Muscle of arm (tissue), 12 donors: ENCODE data around the gene MPPED2. TPM values are rescaled to one million over a fixed set of nuclear protein-coding genes. Genes with fewer than 3 reads are reported as not detected.
A peak's percentile ranks its signal among the peaks of the same experiment; 100 is the strongest.

Experiments used
- DNase-seq: peaks from one replicate; pipeline ENCODE4 v3.0.0-alpha.2; 2013
- polyA plus RNA-seq, 12 donors: library from polyadenylated mRNA; unstranded; fragments of 120-200 nt; gene quantifications; one replicate each; pipeline ENCODE4 v1.2.1, GENCODE V29; 2013; ENCODE audit not compliant: insufficient read length in 12 of 12

The MPPED2 gene
- polyA plus RNA-seq, 12 donors: 6.1 to 27.1 (median 8.6) TPM; not detected in 1

GRCh38 chr11:30453705-30454104 is 132.4 kb downstream of the MPPED2 start:
- DNase-seq: no peak

- no peak for DNase-seq
Observed at GRCh38 chr11:30452842-30453241, 133.3 kb downstream of the MPPED2 start.

DNA sequence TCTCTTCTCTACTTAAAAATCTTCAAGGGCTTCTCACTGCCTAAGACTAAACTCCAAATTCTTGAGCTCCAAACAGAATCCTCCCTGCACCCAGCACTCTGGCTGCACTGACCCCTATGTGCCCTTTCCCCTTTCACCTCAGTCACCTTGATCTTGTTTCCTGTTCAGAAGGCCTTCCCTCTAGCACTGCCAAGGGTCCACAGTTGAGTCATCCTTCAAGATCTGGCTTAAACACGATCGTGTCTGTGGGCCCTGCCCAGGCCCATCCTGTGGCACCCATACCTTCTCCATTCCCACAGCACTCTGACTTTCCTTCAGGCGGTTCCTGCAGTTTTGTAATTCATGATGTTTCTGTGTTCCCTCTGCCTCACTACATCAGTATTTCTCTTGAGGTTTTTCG is 134.0 kb downstream of the MPPED2 start:
- no peak for DNase-seq

- DNase-seq: no peak
Observed at GRCh38 chr11:30451626-30452025, 134.5 kb downstream of the MPPED2 start.

DNA sequence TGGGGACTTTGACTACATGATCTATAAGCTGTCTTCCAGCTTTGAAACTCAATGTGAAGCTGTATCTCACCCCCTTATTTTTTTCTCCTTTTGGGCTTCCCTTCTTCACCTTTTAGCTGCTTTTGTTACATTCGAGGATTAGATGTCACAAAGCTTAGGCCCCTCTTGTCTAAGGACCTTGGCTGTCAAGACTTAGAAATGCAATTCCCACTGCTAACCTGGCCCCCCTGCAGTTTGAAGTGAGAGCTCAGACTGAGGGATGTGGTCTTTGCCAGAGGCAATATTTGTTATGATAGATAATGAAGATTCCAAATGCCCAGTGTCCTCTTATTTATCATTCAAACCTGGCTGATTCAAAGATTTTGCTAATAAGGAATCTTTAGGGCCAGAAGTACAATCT is 135.0 kb downstream of the MPPED2 start:
- no peak for DNase-seq

DNA sequence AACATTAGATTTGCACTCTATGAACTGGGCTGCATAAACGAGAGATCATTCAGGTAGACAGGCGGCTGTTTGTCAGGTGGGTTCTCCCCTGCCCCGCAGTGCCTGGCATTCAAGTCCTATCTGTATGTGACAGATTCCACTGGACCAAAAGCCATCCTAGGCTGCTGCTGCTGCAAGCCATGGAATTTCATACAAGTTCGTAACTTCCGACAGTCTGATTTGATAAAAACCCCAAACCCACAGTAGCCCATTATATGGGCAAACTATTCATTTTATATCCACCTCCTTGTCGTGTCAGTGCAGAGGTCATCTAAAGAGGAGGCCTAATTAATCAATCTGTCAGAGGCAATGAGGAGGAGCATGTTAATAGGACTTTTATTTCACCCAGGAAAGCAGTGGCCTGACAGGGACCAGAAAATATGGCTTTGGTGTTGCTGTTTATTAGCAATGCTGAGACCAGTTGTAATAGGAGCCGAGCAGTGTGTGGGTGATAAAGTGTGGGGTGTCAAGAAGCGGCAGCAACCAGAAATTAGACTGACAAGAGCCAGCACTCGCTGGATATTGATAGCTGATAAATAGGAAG is 139.0 kb downstream of the MPPED2 start:
- no peak for DNase-seq

GRCh38 chr11:30446520-30446919 is 139.6 kb downstream of the MPPED2 start:
- no peak for DNase-seq

- no peak for DNase-seq
Observed at GRCh38 chr11:30445056-30445455, 141.1 kb downstream of the MPPED2 start.

- no peak for DNase-seq
Observed at GRCh38 chr11:30440510-30440909, 145.6 kb downstream of the MPPED2 start.

DNA sequence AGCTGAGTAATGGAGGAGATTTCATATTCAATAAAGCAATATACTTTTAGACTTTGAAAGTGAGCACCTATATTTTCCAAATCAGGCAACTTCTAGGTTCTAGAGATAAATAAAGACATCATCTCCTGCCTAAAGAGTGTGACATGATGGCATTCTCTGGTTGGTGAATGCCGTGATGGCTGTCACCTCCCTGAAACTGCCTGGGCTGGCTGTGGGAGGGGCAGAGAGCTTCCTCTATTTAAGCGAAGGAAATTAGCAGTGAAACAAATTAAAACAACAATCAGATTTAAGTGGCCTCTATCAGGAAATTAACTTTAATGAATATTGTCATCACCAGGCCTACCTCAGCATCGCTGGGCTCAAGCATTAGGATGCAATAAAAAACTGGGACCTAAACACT is 149.4 kb downstream of the MPPED2 start:
- no peak for DNase-seq

- DNase-seq: no peak
Observed at GRCh38 chr11:30435488-30435887, 150.7 kb downstream of the MPPED2 start.

DNA sequence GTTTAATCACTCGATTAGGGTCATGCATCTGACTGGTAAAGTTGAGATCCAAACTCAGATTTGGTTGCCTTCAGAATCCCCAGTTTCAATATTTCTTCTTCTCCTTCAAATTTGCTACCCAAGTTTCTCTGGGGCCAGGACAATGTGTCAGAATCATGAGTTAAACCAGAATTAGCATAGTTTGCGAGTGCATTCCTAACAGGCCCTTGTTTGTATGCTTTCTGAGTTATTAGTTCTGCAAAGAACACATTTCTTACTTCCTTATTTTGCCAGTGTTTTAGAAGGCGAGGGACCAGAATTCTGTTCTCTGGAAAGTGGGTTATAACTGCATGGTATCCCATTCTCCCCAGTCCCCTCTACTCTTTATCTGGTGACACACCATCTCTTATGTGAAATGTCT is 151.3 kb downstream of the MPPED2 start:
- no peak for DNase-seq

DNA sequence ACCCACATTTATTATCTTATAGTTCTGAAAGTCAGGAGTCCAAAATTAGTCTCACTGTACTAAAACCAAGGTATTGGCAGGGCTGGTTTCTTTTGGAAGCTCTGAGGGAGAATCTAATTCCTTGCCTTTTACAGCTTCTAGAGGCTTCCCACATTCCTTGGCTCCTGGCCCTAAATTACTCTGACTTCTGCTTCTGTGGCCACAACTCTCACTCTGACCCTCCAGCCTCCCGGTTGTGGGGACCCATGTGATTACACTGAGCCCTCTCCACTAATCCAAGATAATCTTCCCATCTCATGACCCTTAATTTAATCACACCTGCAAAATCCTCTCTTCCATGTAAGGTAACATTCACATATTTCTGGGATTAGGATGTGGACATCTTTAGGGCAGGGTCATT is 152.3 kb downstream of the MPPED2 start:
- no peak for DNase-seq

DNA sequence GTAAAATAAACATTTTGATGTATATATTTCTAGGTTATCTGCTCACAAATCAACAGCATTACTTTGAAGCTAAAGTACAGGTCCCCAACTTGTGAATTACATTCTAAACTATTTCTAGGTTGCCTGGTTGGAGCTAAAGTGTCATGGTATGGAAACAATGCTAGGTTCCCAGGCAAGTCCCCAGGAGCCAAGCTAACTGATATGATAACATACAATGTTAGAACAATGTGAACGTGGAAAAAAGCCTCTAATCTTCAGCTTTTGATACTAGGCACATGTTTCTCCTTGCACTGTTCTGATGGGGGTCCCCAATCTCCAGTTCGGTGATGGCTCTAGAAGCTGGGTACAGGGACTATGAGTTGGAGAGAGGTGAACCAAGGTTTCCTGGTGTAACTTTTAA is 153.4 kb downstream of the MPPED2 start:
- DNase-seq: no peak

DNA sequence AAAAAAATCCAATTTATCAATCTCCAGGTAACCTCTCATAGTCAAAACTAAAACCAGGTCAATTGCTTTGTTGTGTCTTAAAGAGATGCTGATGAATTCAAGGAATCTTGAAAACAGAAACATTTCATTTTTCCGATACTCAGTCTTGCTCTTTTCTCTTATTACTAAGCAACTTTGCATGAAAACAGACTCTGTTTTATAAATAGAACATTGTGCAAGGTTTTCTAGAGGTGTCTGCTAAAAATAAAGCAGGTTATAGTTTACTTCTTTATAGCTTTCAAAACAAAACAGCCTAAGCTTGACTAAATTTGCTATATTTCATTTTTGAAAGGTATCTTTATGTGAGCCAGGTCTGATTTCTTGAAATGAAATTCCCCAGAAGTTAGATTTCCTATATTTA is 154.0 kb downstream of the MPPED2 start:
- no peak for DNase-seq

DNA sequence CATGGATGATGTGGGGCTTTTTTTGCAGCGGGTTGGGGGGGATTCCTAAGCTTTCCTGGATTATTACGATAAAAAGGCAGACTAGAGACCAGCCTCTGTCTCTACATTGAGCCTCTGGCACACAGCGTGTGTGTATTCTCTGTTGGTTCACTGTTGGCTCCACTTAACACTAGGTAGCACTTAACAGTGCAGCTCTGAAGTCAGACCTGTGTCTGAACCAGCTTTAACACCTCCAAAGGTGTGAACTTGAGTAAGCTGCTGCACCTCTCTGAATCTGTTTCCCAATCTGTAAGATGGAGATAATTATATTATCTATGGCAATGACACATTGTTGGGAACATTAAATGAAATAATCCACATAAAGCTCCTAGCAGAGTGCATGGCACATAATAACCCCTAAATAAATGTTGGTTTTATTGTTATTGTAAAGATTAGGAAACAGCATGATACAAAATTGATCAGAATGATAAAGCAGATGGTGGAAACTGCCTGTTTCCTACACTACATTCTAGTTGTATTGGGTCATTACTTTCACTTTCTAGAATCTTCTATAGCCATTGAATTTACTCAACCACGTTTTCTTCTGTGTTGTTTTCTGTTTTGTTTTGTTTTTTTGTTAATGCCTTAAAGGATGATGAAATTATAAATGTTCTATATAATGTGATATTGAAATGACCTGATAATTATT is 154.9 kb downstream of the MPPED2 start:
- DNase-seq: no peak

GRCh38 chr11:30429550-30429949 is 156.6 kb downstream of the MPPED2 start:
- DNase-seq: no peak

- DNase-seq: no peak
Observed at GRCh38 chr11:30426781-30427180, 159.4 kb downstream of the MPPED2 start.

DNA sequence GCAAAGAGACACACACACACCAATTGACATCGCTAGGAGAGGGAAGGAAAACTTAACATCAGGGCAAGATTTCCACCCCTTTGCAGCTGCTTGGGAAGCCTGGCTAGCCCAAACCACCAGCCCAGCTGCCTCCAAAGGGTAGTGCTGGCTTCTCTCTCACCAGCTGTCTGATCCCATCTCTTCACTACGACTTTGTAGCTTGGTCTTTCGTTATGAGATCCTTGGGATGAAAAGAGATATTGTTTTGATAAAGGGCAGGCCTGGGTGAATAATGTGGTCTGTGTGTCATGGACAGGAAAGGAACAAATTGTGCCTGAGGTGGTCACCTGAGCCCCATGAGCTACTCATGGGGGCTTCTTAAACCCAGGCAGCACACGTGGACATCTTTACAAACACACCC is 161.3 kb downstream of the MPPED2 start:
- DNase-seq: peak; percentile 12

DNA sequence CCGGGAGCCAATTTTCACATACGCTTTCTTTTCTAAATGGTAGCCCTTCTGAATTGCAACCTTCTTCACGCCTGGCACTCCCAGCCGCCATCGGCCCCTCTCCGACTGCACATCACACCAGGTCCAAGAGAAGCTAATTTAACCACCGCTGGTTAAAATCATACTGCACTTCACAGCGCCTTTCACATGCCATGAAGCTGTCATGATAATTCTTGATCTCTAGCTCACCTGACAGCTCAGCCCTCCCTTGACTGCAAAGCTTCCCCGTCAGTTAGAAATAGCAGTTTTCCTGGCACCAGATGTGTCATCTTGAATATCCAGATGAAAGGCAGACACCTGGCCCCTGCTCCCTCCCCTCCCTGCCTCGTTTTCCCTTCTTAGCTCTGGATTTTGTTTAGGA is 161.8 kb downstream of the MPPED2 start:
- no peak for DNase-seq

- no peak for DNase-seq
Observed at GRCh38 chr11:30423886-30424285, 162.3 kb downstream of the MPPED2 start.

DNA sequence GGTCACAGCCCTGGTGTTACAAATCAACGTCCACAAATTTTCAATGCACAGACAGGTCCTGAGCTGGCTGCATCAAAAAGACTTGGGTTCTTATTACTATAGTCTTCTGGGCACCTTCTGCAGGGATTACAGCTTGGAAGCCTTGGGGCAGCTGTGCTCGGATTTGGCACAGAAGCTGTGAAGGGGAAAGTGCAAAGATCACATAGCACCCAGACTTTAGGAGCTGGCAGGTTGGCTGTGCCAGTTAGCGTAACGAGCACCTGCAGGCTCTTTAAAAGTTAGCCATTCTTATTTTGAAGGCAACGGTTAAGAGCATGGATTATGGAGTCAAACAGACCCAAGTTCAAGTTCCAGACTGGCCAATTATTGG is 162.9 kb downstream of the MPPED2 start:
- DNase-seq: no peak

DNA sequence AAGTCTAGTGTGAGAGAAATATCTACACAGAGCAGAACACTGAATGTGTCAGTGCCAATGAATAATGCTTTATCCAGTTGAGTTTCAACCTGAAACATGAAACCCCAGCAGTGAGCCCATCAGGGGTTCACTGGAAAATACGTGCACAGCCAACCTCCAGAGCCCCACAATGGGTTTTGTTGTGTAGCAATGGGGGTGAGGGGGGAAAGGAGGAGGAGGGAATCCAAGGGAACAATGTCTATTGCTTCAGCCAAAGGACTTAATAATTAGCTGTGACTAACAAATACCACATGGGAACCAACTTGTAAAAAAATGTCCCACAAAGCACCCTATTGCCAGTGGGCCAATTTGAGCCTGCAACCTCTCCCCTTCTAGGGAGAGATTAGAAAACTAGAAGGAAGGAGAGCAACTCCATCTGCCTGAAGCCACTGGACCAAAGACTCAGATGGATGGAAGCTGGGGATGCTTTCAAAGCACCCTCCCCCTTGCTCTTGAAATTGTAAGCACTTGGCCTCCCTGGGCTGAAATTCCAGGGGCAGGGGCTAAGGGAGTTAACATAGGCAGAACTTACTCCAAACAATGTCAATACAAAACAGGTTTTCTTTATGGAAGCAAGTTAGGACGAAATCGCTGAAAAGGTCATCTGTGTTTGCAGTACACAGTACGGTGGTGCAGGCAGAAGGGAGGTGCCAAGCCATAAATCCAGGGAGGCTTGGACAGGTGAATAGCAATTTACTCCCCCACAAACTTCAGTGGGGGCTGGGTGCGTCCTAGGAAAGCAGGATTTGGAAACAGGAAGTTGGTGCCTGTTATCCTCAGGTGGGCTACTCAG is 163.5 kb downstream of the MPPED2 start:
- no peak for DNase-seq
